Vagina (tissue), 2 donors: Measurements from ENCODE around the gene PTPN14. TPM values are rescaled to one million over a fixed set of nuclear protein-coding genes. Genes with fewer than 3 reads are reported as not detected.
"Not testable (repeated sequence)": the region's sequence is repeated elsewhere in the genome, so short reads cannot be mapped to it uniquely, and the experiment has no call there.

Source experiments
- DNase-seq, 2 donors: peaks; one replicate each; pipeline ENCODE4 v3.0.0-alpha.2; 2017; ENCODE audit errors: extremely low spot score in 2 of 2
- H3K27ac ChIP-seq: fragments of 200-600 bp; sonication (generic); one replicate; pipeline ENCODE4 v1.5.1; 2019
- H3K27me3 ChIP-seq: fragments of 200-600 bp; sonication (generic); one replicate; pipeline ENCODE4 v1.5.1; 2019
- H3K36me3 ChIP-seq, 2 donors: fragments of 200-600 bp; sonication (generic); one replicate each; pipeline ENCODE4 v1.5.1; 2017 to 2019
- H3K4me1 ChIP-seq: fragments of 200-600 bp; sonication (generic); one replicate; pipeline ENCODE4 v1.5.1; 2019
- H3K4me3 ChIP-seq, 2 donors: fragments of 200-600 bp; sonication (generic); 1 replicate in 1 of 2; 2 replicates in 1 of 2; pipeline ENCODE4 v1.5.1; 2016 to 2019
- H3K9me3 ChIP-seq: fragments of 200-600 bp; sonication (generic); one replicate; pipeline ENCODE4 v1.5.1; 2019
- POLR2A ChIP-seq, 2 donors: fragments of 450-650 bp; IDR thresholded peaks; one replicate each; pipeline ENCODE4 v1.6.1; 2017; ENCODE audit warnings: antibody characterized with exemption in 2 of 2, mild to moderate bottlenecking in 2 of 2, moderate library complexity in 2 of 2
- POLR2AphosphoS5 ChIP-seq, 2 donors: sonication (generic); formaldehyde crosslinking; IDR thresholded peaks; one replicate each; pipeline ENCODE4 v1.9.0; 2017; ENCODE audit warnings: antibody characterized with exemption in 2 of 2, mild to moderate bottlenecking in 2 of 2, low read depth in 1 of 2; ENCODE audit not compliant: insufficient read depth in 1 of 2
- intact Hi-C: fragments of 100-400 bp; cut with DNase I; formaldehyde crosslinking; loops from one replicate; pipeline ENCODE4 v1.15.1; 2023
- total RNA-seq: library from RNA; depleted of rRNA; stranded (reverse); fragments of >200 nt; gene quantifications from one replicate; pipeline ENCODE4 v1.2.3, GENCODE V29; 2016
- TF ChIP-seq, protein P1 (sequence below), 3 experiments: fragments of 450-650 bp in 2 of 3; fragments of 200-600 bp in 1 of 3; sonication (generic) in 1 of 3; IDR thresholded peaks; one replicate each; pipeline ENCODE4 v1.5.1; 2017 to 2019; ENCODE audit warnings: antibody characterized with exemption in 3 of 3, mild to moderate bottlenecking in 2 of 3, moderate library complexity in 2 of 3

Gene PTPN14
- total RNA-seq, 1 donor from 2014 or later = 24.3 TPM

DNA sequence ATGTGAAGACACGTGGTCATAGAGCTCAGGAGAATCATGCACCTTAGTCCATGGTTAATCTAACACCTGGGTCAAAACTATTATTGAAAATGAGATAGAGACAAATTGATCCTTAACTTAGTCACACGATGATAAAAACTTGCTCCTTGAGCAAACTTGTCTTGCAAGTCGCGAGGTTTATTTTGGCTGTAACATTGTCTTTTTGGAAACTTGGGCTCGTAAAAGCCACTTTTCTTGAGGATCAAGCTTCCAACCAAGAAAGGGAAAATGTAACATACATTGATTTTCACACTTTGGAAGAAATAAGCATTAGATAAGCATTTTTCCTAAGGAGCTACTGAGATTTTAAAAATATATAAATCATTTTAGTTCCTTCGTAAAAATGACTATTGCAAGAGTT, 31.7 kb upstream of the PTPN14 start:
- DNase-seq = no peak
- Histone ChIP-seq H3K36me3 (no peaks in the 10 kb centered on the region), H3K27me3 (no peaks in the 10 kb centered on the region), H3K4me3 (no peak overlapping the region), H3K9me3 (no peaks in the 10 kb centered on the region), H3K4me1 (peaks cover 17% of the 10 kb centered on the region), H3K27ac (no peak overlapping the region)
- TF ChIP-seq POLR2A (IDR thresholded peaks at IDR 0.05) (no peak), POLR2AphosphoS5 (IDR thresholded peaks at IDR 0.05; ENCODE audit: insufficient read depth in 1 of 2, low read depth in 1 of 2) (no peak)
- TF ChIP-seq, protein P1, sequence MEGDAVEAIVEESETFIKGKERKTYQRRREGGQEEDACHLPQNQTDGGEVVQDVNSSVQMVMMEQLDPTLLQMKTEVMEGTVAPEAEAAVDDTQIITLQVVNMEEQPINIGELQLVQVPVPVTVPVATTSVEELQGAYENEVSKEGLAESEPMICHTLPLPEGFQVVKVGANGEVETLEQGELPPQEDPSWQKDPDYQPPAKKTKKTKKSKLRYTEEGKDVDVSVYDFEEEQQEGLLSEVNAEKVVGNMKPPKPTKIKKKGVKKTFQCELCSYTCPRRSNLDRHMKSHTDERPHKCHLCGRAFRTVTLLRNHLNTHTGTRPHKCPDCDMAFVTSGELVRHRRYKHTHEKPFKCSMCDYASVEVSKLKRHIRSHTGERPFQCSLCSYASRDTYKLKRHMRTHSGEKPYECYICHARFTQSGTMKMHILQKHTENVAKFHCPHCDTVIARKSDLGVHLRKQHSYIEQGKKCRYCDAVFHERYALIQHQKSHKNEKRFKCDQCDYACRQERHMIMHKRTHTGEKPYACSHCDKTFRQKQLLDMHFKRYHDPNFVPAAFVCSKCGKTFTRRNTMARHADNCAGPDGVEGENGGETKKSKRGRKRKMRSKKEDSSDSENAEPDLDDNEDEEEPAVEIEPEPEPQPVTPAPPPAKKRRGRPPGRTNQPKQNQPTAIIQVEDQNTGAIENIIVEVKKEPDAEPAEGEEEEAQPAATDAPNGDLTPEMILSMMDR (IDR thresholded peaks at IDR 0.05) = no peak
- intact Hi-C loops = no loop called here

- TF ChIP-seq POLR2A (IDR thresholded peaks at IDR 0.05) = no peak
- peaks cover 17% of the 10 kb centered on the region for H3K4me1 ChIP-seq
- no peak for DNase-seq
- H3K9me3 ChIP-seq = no peaks in the 10 kb centered on the region
- H3K4me3 ChIP-seq = no peak overlapping the region
- H3K36me3 ChIP-seq = no peaks in the 10 kb centered on the region
- intact Hi-C loops = no loop called here
- H3K27me3 ChIP-seq = no peaks in the 10 kb centered on the region
- no peak overlapping the region for H3K27ac ChIP-seq
These were observed 31.0 kb upstream of the PTPN14 start for GRCh38 chr1:214582289-214582891.

GRCh38 chr1:214581785-214582184, 30.4 kb upstream of the PTPN14 start:
- no peak for DNase-seq
- peaks cover 17% of the 10 kb centered on the region for H3K4me1 ChIP-seq
- H3K9me3 ChIP-seq = no peaks in the 10 kb centered on the region
- TF ChIP-seq POLR2AphosphoS5 (IDR thresholded peaks at IDR 0.05; ENCODE audit: insufficient read depth in 1 of 2, low read depth in 1 of 2) (no peak), POLR2A (IDR thresholded peaks at IDR 0.05) (no peak)
- TF ChIP-seq, protein P1 (IDR thresholded peaks at IDR 0.05) = no peak
- intact Hi-C loops = no loop called here
- no peak overlapping the region for H3K4me3 ChIP-seq
- H3K27me3 ChIP-seq = no peaks in the 10 kb centered on the region
- H3K36me3 ChIP-seq = no peaks in the 10 kb centered on the region
- no peak overlapping the region for H3K27ac ChIP-seq

DNA sequence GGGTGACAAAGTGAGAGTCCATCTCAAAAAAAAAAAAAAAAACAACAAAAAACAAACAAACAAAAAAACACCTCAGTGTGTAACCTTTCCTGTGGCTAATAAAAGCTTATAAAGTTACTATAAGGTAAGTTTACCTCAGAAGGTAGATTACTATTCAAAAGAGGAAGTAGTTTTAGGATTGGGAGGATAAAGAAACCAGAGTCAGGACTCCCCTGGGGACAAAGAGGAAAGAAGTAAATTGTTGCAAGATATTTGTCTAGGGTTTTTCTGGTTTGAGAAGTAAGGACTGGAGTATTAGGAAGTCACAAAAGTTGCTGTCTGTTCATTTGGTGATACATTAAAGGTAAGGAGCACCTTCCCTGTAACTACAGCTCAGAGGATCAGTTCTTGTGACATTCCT, 27.8 kb upstream of the PTPN14 start:
- Histone ChIP-seq H3K9me3 (no peaks in the 10 kb centered on the region), H3K27ac (no peak overlapping the region), H3K4me3 (no peak overlapping the region), H3K36me3 (no peaks in the 10 kb centered on the region), H3K27me3 (no peaks in the 10 kb centered on the region), H3K4me1 (peaks cover 24% of the 10 kb centered on the region)
- no peak for DNase-seq
- TF ChIP-seq, protein P1 (IDR thresholded peaks at IDR 0.05) = no peak
- TF ChIP-seq POLR2A (IDR thresholded peaks at IDR 0.05) (no peak), POLR2AphosphoS5 (IDR thresholded peaks at IDR 0.05; ENCODE audit: insufficient read depth in 1 of 2, low read depth in 1 of 2) (no peak)
- intact Hi-C loops = no loop called here

DNA sequence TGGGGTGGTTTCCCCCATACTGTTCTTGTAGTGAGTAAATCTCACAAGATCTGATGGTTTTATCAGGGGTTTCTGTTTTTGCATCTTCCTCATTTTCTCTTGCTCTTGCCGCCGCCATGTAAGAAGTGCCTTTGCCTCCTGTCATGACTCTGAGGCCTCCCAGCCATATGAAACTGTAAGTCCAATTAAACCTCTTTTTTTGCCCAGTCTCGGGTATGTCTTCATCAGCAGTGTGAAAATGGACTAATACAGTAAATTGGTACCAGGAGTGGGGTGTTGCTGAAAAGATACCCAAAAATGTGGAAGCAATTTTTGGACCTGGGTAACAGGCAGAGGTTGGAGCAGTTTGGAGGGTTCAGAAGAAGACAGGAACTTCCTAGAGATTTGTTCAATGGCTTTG, 24.7 kb upstream of the PTPN14 start:
- H3K27me3 ChIP-seq, H3K27ac ChIP-seq, intact Hi-C loops, H3K9me3 ChIP-seq, H3K4me3 ChIP-seq, H3K4me1 ChIP-seq, H3K36me3 ChIP-seq, DNase-seq: not testable (repeated sequence)

DNA sequence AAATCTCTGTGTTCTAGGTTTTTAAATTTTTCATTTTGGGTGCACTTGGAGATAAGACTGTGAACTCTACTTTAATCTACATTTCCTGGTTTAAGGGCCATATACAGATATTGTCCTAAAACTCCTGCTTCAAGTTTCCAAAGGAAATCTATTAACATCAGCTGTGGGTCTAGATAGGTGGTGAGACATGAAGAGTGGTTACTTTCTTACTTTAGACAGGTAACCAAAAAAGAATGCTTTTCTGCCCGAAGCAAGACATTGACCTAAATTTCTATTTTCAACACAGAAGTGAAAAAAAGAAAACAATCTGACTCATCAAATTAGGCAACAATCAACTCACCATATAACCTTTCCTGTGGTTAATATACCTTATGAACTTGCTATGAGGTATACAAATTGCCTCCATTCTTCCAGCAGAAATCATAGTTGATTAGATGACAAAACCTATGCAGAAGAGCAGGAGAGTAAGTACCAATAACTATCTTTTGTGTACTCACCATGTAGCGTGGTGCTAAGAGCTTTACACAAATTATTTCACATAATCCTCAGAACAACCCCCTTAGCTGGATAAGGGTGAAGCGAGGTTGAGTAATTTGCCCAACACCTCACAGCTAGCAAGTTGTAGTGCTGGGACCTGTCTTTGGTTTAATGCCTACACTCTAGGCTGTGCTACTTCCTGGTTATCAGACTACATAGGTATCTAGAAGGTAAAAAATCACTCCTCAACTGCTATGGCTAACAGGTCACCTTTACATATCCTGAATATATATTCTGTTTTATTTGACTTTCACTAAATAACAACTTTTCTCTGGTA, 23.4 kb upstream of the PTPN14 start:
- Histone ChIP-seq H3K9me3 (no peaks in the 10 kb centered on the region), H3K27me3 (no peaks in the 10 kb centered on the region), H3K27ac (no peak overlapping the region), H3K4me1 (peaks cover 8% of the 10 kb centered on the region), H3K4me3 (no peak overlapping the region), H3K36me3 (no peaks in the 10 kb centered on the region)
- intact Hi-C loops = no loop called here
- no peak for DNase-seq
- TF ChIP-seq, protein P1 (IDR thresholded peaks at IDR 0.05) = no peak
- TF ChIP-seq POLR2AphosphoS5 (IDR thresholded peaks at IDR 0.05; ENCODE audit: insufficient read depth in 1 of 2, low read depth in 1 of 2) (no peak), POLR2A (IDR thresholded peaks at IDR 0.05) (no peak)
